NCI-H187 treated with DMSO at 0.1 percent for 48 hours (cell line): Measurements from ENCODE around the gene WTAP.
A peak's percentile ranks its signal among the peaks of the same experiment; 100 is the strongest.
"Not testable (repeated sequence)": the region's sequence is repeated elsewhere in the genome, so short reads cannot be mapped to it uniquely, and the experiment has no call there.

Source experiments
- DNase-seq: peaks from one replicate; lab custom pipeline; 2025; lab: John Stamatoyannopoulos, UW

WTAP gene

DNA sequence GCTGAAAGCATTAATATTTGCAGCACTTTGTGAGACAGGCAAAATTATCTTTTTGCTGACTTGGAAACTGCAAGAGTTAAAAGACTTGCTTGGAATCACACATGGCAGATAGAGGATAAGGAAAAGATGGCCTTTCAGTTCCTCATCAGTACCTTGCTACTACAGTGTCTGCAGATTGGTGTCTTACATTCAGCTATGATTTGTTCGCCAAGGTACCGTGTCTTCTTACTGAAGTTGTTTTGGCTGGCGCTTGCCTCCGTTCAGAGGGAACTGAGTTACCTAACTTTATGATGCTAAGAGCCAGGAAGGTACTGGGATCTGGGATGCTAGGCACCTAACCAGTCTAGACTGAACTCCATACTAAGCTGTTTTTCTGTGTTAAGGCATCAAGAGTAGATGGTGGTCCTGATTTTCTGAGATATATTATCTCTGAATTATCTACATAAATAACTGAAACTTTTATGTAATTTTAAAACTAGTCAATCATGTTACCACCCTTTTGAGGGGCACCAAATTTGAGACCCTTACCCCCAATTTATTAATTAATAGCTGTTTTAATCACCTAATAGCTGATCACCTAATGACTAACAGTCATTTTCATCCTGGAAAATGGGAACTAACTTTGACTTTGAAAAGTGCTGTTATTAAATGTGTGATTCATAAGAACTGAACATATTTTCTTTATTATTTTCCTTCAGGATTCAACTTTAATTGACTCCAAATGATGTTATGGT is 2.5 kb downstream of the WTAP start:
- no peak for DNase-seq

DNA sequence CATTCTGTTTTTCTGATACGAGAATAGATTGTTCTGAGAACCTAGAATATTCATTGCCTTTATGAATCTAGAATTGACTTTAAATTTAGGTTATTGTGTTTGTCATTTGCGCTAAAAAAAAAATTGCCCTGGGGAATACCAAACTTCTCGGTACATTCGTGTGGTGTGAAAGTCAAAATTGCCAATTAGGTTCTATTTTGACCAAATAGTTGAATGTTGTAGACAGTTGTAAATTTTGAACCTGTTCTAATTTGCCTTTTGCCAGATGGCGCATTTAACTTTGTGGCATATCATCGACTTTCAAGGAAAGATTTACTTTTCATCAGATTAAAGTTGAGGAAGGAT is 3.0 kb downstream of the WTAP start:
- DNase-seq: no peak

- DNase-seq: not testable (repeated sequence)
Observed at GRCh38 chr6:159732550-159732949, 5.2 kb downstream of the WTAP start.

- not testable (repeated sequence) for DNase-seq
Observed at GRCh38 chr6:159733395-159733794, 6.1 kb downstream of the WTAP start.

DNA sequence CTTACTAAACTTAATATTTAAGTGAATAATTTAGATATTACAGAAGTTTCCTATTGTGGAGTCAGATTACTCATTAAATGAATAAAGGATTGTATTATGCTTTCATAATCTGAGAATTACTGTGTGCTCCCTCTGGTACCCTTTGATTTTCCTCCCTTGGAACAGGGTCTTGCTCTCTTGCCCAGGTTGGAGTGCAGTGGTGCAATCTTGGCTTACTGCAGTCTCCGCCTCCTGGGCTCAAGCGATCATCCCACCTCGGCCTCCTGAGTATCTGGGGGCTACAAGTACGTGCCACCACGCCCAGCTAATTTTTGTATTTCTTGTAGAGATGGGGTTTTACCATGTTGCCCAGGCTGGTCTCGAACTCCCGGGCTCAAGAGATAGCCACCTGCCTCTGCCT is 9.6 kb downstream of the WTAP start:
- no peak for DNase-seq

DNA sequence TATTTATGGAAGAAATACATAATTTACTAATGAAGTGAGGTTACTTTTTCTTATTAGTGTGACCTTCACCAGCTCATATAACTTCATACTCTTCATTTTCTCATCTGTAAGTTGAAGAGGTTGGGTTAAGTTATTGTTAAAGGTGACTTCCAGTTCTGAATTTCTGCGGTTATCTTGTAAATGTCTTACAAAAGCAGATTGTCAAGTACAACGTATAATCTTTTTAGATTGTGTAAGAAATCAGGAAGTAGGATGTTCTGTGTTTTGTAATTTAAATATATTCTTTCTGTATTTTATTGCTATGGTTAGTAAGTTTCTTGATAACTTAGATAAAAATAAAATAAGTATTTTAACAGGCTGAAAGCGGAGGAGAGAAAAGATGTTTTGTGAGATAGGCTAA is 12.0 kb downstream of the WTAP start:
- DNase-seq: no peak

- DNase-seq: no peak
Observed at GRCh38 chr6:159742165-159742564, 14.9 kb downstream of the WTAP start.

DNA sequence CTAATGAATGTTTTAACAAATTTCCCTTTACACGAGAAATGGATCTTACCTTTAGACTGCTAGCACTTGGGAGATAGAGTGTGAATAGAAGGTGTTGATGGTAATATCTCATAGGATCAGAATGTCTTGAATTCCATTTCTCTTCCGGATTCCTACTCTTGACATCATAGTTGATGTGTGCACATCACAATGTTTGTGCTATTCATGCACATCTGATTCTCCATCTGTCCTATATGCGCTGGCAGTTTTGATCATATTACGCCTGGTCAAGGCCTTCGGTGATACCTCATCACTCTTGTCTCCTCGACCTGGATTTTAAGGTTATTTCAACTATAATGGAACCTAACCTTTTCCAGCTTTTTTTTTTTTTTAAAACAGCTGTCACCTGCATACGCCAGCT is 17.8 kb downstream of the WTAP start:
- no peak for DNase-seq

DNA sequence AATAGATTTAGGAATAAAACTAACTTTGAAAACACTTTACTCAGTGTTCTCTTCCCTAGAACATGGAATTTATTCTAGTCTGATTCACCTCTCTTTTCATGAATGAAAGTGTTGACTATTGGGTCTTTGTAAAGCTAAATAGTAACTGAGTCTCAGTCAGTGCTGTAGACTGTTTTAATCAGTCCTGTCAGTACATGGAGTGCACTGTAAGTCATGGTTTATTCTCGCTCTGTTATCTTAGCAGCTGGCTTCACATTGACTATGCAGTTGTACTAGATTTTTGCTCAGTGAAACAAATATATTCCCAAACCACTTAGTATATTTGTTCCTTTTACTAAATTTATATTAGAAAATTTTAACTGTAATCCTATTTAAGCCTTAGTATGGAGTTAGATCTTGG is 19.5 kb downstream of the WTAP start:
- DNase-seq: no peak

GRCh38 chr6:159748127-159748526 is 20.8 kb downstream of the WTAP start:
- DNase-seq: not testable (repeated sequence)

- no peak for DNase-seq
Observed at GRCh38 chr6:159751448-159751847, 24.1 kb downstream of the WTAP start.

GRCh38 chr6:159753081-159753872 is 26.0 kb downstream of the WTAP start:
- no peak for DNase-seq

DNA sequence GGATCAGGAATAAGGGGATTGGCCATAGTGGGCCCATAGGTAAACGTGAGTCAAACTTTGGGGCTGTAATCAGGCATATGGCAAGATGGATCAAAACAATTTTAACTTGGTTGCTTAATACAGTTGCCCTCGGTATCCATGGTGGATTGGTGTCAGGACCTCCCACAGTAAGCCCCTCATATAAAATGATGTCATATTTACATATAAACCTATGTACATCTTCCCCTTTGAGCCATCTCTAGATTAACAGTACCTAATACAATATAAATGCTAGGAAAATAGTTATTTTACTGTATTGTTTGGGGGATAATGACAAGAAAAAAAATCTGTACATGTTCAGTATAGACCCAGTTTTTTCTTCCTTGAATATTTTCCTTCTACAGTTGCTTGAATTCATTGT is 27.1 kb downstream of the WTAP start:
- no peak for DNase-seq

DNA sequence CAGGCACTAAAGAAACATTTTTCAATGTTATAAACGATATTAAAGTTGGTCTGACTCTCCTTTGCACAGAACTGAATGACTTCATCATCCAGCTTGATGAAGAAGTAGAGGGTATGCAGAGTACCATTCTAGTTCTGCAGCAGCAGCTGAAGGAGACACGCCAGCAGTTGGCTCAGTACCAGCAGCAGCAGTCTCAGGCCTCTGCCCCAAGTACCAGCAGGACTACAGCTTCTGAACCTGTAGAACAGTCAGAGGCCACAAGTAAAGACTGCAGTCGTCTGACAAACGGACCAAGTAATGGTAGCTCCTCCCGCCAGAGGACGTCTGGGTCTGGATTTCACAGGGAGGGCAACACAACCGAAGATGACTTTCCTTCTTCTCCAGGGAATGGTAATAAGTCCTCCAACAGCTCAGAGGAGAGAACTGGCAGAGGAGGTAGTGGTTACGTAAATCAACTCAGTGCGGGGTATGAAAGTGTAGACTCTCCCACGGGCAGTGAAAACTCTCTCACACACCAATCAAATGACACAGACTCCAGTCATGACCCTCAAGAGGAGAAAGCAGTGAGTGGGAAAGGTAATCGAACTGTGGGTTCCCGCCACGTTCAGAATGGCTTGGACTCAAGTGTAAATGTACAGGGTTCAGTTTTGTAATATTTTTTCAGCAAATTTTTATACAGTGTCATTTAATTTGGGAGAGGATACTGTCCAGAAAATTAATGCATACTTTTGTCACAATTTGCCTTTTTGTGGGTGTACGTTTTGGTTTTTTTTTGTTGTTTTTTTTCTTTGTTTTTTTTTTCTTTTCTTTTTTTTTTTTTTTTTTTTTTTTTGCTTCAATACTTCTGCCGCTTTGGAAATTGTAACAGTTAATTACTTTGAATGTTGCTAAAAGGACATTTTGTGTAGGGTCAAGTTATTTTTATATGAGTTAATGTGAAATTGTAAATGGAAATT is 27.9 kb downstream of the WTAP start:
- DNase-seq: no peak

- peak; percentile 51 for DNase-seq
Observed at GRCh38 chr6:159756508-159756907, 29.2 kb downstream of the WTAP start.

DNA sequence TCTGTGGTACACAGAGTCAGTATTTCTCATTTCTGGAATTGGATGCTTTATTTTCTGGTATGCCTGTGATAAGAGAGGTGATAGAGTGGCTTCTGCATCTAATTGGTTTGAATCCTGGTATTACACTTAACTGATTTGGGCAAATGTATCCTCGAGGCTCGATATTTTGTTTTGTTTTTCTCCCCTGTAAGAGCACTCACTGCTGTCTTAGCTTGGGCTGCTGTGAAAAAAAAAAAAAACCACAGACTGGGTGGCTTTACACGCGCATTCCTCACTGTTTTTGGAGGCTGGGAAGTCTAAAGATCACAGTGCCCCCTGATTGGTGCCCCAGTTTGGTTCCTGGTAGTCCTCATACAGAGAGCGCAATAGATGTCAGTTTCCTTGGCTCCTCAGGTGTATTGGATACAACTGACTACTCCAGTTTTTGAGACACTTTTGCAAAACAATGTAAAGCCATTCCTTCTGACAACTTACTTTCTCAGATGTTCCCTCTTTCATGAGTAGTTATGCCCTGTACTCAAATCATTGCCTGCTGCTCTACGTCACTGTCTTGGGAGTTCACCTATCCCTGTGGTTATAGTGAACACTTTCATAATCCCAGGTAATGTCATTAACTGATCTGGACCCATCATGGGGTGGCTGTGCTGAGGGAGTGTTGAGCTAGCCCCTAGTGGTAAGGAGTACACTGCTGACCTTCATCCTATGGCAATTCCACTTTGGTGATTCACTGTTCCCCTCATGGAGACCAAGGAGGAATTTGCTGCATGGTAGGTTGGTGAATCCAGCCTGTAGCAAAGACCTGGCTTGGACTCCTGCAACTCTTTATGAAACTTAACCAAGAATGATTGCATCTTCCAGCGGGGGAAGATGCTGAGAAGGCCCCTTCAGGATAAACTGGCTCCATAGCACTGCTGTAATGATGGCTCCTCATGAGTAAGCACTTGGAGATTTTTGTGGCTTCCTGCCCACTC is 31.0 kb downstream of the WTAP start:
- no peak for DNase-seq

- no peak for DNase-seq
Observed at GRCh38 chr6:159759645-159760044, 32.3 kb downstream of the WTAP start.

DNA sequence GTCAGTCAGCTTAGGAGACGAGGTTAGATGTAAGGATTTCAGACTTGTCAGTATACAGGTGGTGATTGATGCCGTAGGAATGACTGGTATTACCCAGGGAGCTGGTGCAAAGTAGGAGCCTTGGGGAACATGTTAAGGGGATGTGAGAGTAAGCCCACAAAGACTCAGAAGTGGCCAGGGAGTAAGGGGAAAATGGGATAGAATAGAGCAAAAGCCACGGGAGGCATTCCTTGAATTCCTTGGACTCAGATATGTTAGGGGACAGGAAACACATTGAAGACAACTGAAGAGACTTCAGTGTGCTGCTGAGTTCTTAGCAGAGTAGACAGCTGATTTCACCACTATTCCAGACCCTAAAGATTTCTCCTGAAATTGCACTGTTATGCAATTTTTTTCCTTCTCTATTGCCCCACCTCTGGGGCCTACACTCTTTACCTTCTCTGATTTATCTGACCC is 33.3 kb downstream of the WTAP start:
- no peak for DNase-seq

GRCh38 chr6:159761129-159761872 is 34.0 kb downstream of the WTAP start:
- DNase-seq: no peak

- peak; percentile 68 for DNase-seq
Observed at GRCh38 chr6:159761873-159762680, 34.8 kb downstream of the WTAP start, which contains the start of gene ACAT2. TSS of gene ACAT2 (plus strand) at chr6:159762045. CDS start at chr6:159762088, 43 bp downstream.
